GM12865 (cell line): ENCODE measurements around the gene ZNF521.

Experiments used
- DNase-seq: peaks from one replicate; pipeline ENCODE4 v3.0.0; 2010; ENCODE audit warnings: low read depth
- H3K4me3 ChIP-seq: 2 replicates; pipeline ENCODE4 v1.5.1; 2011; ENCODE audit warnings: mild to moderate bottlenecking, low read depth, low read length, control low read depth
- TF ChIP-seq, protein P1 (sequence below): IDR thresholded peaks from 2 replicates; pipeline ENCODE4 v1.5.1; 2011; ENCODE audit warnings: low read length, control low read depth, low read depth, inconsistent platforms; ENCODE audit not compliant: insufficient read depth; ENCODE audit errors: missing control alignments

ZNF521 gene

DNA sequence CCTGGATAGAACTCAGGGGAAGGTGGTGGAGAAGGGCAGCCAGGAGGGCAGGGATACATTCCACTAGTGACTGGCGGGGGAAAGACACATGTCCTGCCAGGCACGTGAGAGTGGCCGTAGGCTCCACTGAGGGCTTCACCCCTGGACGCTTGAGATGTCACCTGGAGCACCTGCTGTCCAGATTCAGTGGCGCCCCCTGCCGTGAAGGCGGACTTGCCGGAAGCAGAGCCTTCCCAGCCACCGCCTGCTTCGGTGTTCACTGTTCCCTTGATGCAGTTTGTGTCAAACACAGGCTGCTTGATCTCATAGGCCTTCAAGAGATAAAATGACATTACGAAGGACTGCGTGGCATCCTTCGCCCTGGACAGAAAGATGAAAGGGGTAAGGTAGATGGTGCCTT is 335.3 kb downstream of the ZNF521 start:
- DNase-seq, result peak; percentile 6
- TF ChIP-seq, protein P1, sequence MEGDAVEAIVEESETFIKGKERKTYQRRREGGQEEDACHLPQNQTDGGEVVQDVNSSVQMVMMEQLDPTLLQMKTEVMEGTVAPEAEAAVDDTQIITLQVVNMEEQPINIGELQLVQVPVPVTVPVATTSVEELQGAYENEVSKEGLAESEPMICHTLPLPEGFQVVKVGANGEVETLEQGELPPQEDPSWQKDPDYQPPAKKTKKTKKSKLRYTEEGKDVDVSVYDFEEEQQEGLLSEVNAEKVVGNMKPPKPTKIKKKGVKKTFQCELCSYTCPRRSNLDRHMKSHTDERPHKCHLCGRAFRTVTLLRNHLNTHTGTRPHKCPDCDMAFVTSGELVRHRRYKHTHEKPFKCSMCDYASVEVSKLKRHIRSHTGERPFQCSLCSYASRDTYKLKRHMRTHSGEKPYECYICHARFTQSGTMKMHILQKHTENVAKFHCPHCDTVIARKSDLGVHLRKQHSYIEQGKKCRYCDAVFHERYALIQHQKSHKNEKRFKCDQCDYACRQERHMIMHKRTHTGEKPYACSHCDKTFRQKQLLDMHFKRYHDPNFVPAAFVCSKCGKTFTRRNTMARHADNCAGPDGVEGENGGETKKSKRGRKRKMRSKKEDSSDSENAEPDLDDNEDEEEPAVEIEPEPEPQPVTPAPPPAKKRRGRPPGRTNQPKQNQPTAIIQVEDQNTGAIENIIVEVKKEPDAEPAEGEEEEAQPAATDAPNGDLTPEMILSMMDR, result no peak
- no peak overlapping the region for H3K4me3 ChIP-seq

DNA sequence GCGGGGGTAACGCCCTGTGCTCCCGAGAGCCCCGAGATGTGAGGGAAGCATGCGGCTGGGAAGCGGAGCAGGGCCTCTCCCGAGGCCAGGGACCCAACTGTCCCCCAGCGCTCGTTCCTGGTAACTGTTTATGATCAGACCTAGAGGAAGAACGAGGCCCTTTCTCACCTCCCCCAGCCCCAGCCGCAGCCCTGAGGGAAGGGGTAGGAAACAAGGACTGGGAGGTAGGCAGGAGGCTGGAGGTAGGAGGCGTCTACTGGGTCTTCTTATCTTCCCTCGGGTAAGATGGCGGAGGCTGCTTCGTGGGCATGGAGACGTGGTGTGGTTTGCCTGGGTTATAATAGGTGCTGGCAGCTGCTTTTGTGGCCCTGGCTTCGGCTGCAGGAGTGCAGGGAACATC is 335.8 kb downstream of the ZNF521 start:
- H3K4me3 ChIP-seq, result no peak overlapping the region
- TF ChIP-seq, protein P1, result no peak
- no peak for DNase-seq
